ENCODE measurements around the gene KRT5.
"Not testable (repeated sequence)": the region's sequence is repeated elsewhere in the genome, so short reads cannot be mapped to it uniquely, and the experiment has no call there.

KRT5 gene

GRCh38 chr12:52494100-52494499, 26.1 kb downstream of the KRT5 start:
- DNase-seq (ENCODE audit: low read depth): no peak

GRCh38 chr12:52493172-52493571, 27.0 kb downstream of the KRT5 start, which contains the start of gene KRT6A:
Gene KRT6A (minus strand): TSS chr12:52493257. CDS start chr12:52493188, 69 bp downstream.
- no peak for DNase-seq (ENCODE audit: low read depth)

- DNase-seq (ENCODE audit: low read depth): not testable (repeated sequence)
Measured at GRCh38 chr12:52492405-52492804, 27.8 kb downstream of the KRT5 start.

GRCh38 chr12:52491495-52491894, 28.7 kb downstream of the KRT5 start:
- not testable (repeated sequence) for DNase-seq (ENCODE audit: low read depth)

- DNase-seq (ENCODE audit: low read depth): no peak
Measured at GRCh38 chr12:52488736-52489135, 31.5 kb downstream of the KRT5 start.

- not testable (repeated sequence) for DNase-seq (ENCODE audit: low read depth)
Measured at GRCh38 chr12:52487744-52488443, 32.3 kb downstream of the KRT5 start.

GRCh38 chr12:52487211-52487610, 33.0 kb downstream of the KRT5 start:
- DNase-seq (ENCODE audit: low read depth): no peak

GRCh38 chr12:52486166-52487105, 33.8 kb downstream of the KRT5 start:
- DNase-seq (ENCODE audit: low read depth): no peak

GRCh38 chr12:52480073-52480472, 40.1 kb downstream of the KRT5 start:
- no peak for DNase-seq (ENCODE audit: low read depth)

GRCh38 chr12:52477651-52478050, 42.5 kb downstream of the KRT5 start:
- no peak for DNase-seq (ENCODE audit: low read depth)

- no peak for DNase-seq (ENCODE audit: low read depth)
Measured at GRCh38 chr12:52474212-52474611, 46.0 kb downstream of the KRT5 start.

GRCh38 chr12:52473768-52474167, 46.4 kb downstream of the KRT5 start, which contains the start of gene KRT6C:
Gene KRT6C (minus strand): TSS chr12:52473805. CDS start chr12:52473737, 68 bp downstream.
- no peak for DNase-seq (ENCODE audit: low read depth)

GRCh38 chr12:52469853-52470252, 50.3 kb downstream of the KRT5 start:
- no peak for DNase-seq (ENCODE audit: low read depth)

- DNase-seq (ENCODE audit: low read depth): no peak
Measured at GRCh38 chr12:52464897-52465296, 55.3 kb downstream of the KRT5 start.

Measured in EH (cell line).